HG02981 (cell line): ENCODE measurements around the gene HJURP.

Source experiments
- ATAC-seq: cut with Tn5 transposase; IDR thresholded peaks from one replicate; pipeline ENCODE4 v1.9.1; 2021; ENCODE audit warnings: mild to moderate bottlenecking, moderate library complexity; ENCODE audit not compliant: unreplicated experiment

Gene HJURP

DNA sequence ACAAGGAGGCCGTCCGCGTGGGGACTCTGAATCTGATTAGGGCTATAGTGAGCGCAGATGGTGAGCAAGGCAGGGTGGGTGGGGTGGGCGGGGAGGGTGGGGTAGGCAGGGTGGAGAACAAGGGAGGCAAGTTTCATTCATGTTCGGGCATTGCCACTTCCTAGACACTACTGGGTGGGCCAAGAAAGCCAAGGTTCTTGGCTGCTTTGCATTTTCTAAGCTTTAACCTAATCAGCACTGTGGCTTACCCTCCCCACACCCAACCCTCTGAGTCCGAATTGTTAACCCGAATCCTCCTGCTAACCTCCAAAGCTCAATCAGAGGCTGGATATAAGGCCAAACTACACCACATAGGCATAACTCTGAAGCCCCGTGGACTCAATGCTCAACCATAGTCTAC, 58.1 kb downstream of the HJURP start:
- ATAC-seq, result no peak

DNA sequence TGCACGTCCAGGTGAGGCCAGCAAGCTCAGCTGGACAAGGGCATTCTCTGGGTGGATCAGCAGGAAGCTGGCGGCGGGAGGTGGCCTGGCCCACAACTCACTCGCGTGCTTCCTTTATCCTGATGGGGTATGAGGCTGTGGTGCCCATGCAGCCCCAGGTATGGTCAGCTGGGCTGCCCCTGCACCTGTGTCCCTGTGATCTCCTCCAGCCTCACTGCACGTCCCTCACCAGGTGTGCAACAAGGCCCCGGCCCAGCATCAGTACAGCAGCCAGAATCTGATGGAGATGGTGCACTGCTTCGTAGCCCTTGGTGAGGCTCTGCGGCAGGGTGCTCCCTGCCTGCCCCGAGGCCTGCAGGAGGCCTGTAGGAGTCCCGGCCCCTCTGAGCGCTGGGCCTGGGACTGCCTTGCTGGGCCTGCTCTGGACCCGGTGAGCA, 58.6 kb downstream of the HJURP start:
- ATAC-seq, result no peak

DNA sequence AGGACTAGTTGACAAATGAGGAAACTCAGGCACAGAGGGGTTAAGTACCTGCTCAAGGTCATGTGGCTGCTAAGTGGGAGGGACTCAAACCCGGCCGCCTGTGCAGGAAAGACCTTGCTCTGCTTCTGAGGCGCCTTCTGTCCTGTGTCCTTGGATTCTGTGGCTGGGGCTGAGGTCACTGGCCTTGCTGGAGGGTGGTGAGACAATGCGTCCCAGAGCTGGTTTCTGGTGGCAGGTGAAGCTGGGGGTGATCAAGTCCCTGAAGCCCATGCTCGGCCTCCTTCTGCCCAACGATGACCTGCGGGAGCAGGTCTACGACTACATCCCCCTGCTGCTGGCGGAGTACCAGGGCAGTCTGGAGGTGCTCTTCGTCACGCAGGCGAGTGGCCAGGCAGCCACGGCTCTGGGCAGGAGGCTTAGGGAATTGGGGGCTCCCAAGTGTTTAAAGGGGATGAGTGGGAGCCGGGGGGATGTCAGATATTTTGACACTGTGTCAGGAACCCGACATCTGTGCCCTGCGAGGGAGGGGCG, 60.1 kb downstream of the HJURP start:
- no peak for ATAC-seq

DNA sequence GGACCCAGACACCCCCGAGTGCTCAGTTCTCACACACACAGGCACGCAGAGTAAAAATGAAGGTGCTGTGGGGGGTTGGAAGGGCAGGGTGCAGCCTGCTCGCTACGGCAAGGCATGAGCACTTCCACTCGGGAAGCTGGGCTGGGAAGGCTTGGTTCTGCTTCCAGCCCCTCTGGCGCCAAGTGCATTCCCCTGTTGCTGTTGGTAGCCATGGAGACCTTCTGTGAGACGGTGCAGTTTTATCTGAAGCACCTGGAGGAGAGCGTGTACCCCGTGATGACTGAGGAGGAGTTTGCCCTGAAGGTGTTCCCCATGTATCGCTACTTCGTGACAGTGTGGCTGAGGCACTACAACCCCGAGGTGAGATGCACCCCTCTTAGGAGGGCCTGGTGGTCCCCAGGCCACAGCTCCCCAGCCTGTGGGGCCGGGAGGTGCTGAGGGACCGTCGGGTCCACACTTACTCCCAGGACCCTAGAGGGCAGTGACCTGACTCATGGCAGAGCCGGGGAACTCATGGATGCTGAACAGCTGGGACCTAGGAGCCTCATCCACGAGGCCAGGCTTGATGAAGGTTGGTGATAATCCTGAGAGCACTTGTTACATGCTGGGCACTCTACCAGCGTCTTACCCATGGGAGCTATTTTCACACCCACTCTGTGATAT, 60.7 kb downstream of the HJURP start:
- ATAC-seq, result no peak

DNA sequence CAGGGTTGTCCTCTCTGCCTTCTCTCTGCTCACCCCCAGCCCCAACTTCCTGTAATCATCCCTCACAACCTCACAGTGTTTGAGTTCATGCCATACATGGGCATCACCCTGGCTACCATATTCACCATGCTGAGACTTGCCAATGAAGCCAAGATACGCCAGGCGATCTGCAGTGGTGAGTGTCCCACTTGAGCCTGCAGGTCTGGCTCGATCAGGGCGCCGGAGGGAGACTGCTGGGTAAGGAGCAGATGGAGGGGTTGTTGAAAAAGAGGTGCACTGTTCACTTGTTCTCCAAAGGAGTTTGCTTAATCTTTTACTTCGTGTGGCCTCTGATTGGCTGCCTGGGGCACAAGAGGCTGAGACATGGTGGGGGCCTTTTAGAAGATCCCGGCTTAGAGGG, 61.6 kb downstream of the HJURP start:
- no peak for ATAC-seq

DNA sequence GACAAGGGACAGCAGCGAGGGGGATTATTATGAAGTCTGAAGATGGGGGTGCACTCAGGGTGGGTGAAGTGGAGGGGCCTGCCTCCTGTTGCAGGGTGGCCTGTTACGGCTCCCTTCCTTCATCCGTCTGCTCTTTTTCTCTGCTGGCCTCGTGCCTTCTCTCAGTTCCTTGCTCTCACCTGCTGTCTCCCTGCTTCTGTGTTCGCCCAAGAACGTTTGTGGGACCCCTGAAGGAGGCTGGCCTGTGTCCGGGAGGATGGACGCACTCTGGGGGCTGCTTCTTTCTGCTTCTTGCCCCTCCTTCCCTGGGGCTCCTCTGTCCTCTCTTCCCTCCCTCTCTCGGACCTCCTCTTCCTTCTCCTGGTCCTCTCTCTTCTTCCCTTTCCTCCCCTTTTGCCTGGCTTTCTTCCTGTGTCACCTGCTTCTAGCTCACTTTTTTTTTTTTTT, 62.4 kb downstream of the HJURP start:
- no peak for ATAC-seq

DNA sequence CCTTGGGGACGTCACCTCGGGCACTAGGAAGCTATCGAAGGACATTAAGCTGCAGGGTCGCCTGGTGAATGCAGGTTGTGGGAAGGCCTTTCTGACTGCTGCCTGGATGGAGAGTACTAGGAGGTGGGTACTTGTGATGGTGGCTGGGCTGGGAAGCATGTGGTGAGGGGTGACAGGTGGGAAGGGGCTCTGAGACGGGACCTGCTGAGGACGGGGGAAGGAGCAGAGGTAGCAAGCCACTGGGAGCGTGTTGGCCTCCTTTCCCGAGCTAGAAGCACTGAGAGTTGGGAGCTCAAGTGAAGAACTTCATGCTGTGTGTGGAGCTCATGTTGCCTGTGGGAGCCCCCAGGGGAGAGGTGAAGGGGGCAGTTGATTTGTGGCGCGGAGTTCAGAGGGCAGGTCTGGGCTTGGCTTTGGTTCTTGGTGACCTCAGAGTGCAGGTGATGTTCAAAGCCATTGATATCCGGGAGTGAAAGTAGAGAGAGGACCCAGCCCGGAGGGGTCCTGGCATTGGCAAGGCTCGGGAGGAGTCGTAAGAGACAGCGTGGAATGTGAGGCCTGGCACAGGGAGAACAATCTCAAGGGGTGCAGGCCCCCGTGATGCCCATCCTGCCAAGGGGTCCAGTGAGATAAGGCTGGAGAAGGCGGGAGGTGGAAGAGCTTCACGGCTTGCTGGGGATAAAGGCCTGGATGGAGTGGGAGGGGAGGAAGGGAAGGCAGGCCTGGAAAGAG, 63.0 kb downstream of the HJURP start:
- no peak for ATAC-seq

DNA sequence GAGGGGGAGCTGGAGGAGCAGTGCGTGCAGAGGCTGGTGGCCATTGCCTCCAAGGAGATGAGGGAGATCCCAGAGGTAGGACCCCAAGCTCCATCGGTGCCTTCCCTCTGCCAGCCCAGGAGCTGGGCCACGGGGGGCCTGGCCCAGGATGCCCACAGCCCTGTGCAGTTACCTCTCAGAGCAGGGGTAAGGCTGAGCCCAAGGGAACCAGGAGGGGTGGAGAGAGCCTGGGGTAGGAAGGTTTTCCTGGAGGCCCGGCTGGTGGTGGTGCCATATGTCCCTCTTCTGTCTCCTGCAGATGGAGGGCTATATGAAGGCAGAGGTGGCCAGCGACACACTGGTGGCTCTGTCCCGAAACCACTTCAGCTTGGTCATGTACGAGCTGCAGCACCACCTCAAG, 64.8 kb downstream of the HJURP start:
- ATAC-seq, result no peak
